ENCODE data around the gene TNFAIP8L1.

Gene TNFAIP8L1

GRCh38 chr19:4662020-4662695 is 22.8 kb downstream of the TNFAIP8L1 start:
- Histone ChIP-seq H3K4me3 (replicated peaks; ENCODE audit: insufficient read depth, low read length) (no peak overlapping the region), H3K27ac (replicated peaks) (no peak overlapping the region), H3K27me3 (ENCODE audit: insufficient read depth, poor library complexity, severe bottlenecking) (no peaks in the 10 kb centered on the region)
- TF ChIP-seq POLR2AphosphoS5 (IDR thresholded peaks at IDR 0.05; ENCODE audit: low read depth) (no peak), CTCF (IDR thresholded peaks at IDR 0.05; ENCODE audit: insufficient read depth, low read length) (no peak), SPI1 (IDR thresholded peaks at IDR 0.05; ENCODE audit: borderline replicate concordance, low read depth) (no peak), REST (IDR thresholded peaks at IDR 0.05; ENCODE audit: insufficient replicate concordance, low read depth) (no peak), GABPA (IDR thresholded peaks at IDR 0.05; ENCODE audit: low read depth) (no peak)
- DNase-seq (ENCODE audit: low read depth in 1 of 2, low spot score in 1 of 2): no peak

DNA sequence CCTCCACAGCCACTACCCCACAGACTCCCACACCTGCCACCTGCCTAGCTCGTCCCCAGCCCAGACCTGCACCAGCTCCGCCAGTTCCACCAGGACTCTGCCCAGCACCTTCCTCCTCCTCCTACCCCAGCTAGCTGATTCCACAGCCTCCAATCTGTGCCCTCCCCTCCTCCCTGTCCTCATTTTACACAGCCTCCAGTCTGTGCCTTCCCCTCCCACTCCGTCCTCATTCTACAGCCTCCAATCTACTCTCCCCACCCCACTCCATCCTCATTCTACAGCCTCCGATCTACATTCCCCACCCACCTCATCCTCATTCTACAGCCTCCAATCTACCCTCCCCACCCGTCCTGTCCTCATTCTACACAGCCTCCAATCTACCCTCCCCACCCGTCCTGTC is 23.5 kb downstream of the TNFAIP8L1 start:
- no peak overlapping the region for H3K4me3 ChIP-seq (replicated peaks; ENCODE audit: insufficient read depth, low read length)
- no peaks in the 10 kb centered on the region for H3K27me3 ChIP-seq (ENCODE audit: insufficient read depth, poor library complexity, severe bottlenecking)
- no peak for DNase-seq (ENCODE audit: low read depth in 1 of 2, low spot score in 1 of 2)
- TF ChIP-seq REST (IDR thresholded peaks at IDR 0.05; ENCODE audit: insufficient replicate concordance, low read depth): no peak
- no peak for TF ChIP-seq SPI1 (IDR thresholded peaks at IDR 0.05; ENCODE audit: borderline replicate concordance, low read depth)
- no peak for TF ChIP-seq CTCF (IDR thresholded peaks at IDR 0.05; ENCODE audit: insufficient read depth, low read length)
- H3K27ac ChIP-seq (replicated peaks): no peak overlapping the region

DNA sequence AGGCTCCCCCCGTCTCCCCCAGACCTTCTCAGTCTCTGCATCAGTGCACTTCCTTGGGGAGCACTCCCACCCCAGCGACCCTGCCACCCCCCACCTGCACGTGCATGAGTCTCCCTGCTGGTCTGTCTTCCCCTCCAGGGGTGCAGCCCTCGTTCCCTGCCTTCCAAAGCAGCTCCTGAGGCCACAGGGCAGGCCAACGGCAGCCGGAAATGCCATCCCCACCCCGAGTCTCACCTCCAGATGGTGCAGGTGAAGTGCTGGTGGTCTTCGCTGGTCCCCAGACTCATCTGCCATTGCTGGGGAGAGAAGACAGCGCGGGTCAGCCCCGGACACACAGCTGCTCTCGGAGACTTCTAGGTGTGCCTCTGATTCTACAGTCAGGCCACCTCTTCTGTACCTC is 25.3 kb downstream of the TNFAIP8L1 start:
- no peak for TF ChIP-seq REST (IDR thresholded peaks at IDR 0.05; ENCODE audit: insufficient replicate concordance, low read depth)
- no peak for TF ChIP-seq CTCF (IDR thresholded peaks at IDR 0.05; ENCODE audit: insufficient read depth, low read length)
- no peak for TF ChIP-seq SPI1 (IDR thresholded peaks at IDR 0.05; ENCODE audit: borderline replicate concordance, low read depth)
- no peak for TF ChIP-seq GABPA (IDR thresholded peaks at IDR 0.05; ENCODE audit: low read depth)
- no peak for TF ChIP-seq POLR2AphosphoS5 (IDR thresholded peaks at IDR 0.05; ENCODE audit: low read depth)
- no peak overlapping the region for H3K4me3 ChIP-seq (replicated peaks; ENCODE audit: insufficient read depth, low read length)
- no peaks in the 10 kb centered on the region for H3K27me3 ChIP-seq (ENCODE audit: insufficient read depth, poor library complexity, severe bottlenecking)
- DNase-seq (ENCODE audit: low read depth in 1 of 2, low spot score in 1 of 2): no peak
- no peak overlapping the region for H3K27ac ChIP-seq (replicated peaks)
